Right atrium auricular region (tissue), 2 donors: Measurements from ENCODE around the gene PNO1. TPM values are rescaled to one million over a fixed set of nuclear protein-coding genes. Genes with fewer than 3 reads are reported as not detected.

ENCODE experiments used
- DNase-seq: peaks from one replicate; pipeline ENCODE4 v3.0.0-alpha.2; 2019; ENCODE audit warnings: low spot score
- H3K27ac ChIP-seq, 2 donors: fragments of 200-600 bp; sonication (generic); 1 replicate in 1 of 2; 2 replicates in 1 of 2; pipeline ENCODE4 v1.5.1; 2016 to 2019
- H3K27me3 ChIP-seq, 2 donors: fragments of 200-600 bp; sonication (generic); one replicate each; pipeline versions ENCODE4 v1.5.1 to v1.6.0; 2017 to 2019
- H3K36me3 ChIP-seq: fragments of 200-600 bp; sonication (generic); one replicate; pipeline ENCODE4 v1.5.1; 2016
- H3K4me1 ChIP-seq, 2 donors: fragments of 200-600 bp; sonication (generic); one replicate each; pipeline versions ENCODE4 v1.5.1 to v1.6.0; 2017 to 2019
- H3K4me3 ChIP-seq, 2 donors: fragments of 200-600 bp; sonication (generic); 1 replicate in 1 of 2; 2 replicates in 1 of 2; pipeline ENCODE4 v1.5.1; 2017 to 2019; ENCODE audit warnings: mild to moderate bottlenecking in 1 of 2, moderate library complexity in 1 of 2
- H3K9me3 ChIP-seq, 2 donors: fragments of 200-600 bp; sonication (generic); one replicate each; pipeline ENCODE4 v1.5.1; 2019
- total RNA-seq, 2 donors: library from RNA; depleted of rRNA; stranded (reverse); fragments of >200 nt; gene quantifications; one replicate each; pipeline ENCODE4 v1.1.0, GENCODE V29; 2016
- TF ChIP-seq, protein P1 (sequence below), 2 donors: fragments of 200-600 bp; sonication (generic); IDR thresholded peaks; one replicate each; pipeline ENCODE4 v1.5.1; 2019; ENCODE audit warnings: antibody characterized with exemption in 2 of 2

PNO1 gene
- total RNA-seq, 2 donors from 2014 or later: 8.7 to 12.0 TPM

DNA sequence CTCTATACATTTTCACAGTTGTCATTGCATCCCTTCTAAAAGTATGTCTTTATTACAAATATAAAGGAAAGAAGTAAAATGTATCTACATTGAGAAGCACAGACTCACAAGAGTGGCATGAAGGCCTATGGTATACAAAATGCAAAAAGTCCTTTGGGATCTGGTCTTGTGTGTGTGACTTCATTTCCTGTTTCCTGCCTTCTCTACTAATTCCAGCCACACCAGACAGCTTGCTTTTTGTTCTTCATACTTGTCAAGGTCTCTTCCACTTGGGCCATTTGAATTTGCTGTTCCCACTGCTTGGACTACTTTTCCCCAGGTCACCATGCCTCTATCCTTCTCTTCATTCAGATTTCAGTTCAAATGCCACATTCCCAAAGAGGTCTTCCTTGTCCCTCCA lies 6.7 kb upstream of the PNO1 start:
- Histone ChIP-seq H3K36me3 (no peaks in the 10 kb centered on the region), H3K4me1 (peaks cover 0 to 27% of the 10 kb centered on the region in 2 donors), H3K4me3 (no peak overlapping the region), H3K27me3 (no peaks in the 10 kb centered on the region), H3K9me3 (no peaks in the 10 kb centered on the region), H3K27ac (peak overlapping the region in 1 of 2 donors; percentile 14)
- no peak for DNase-seq
- TF ChIP-seq, protein P1, sequence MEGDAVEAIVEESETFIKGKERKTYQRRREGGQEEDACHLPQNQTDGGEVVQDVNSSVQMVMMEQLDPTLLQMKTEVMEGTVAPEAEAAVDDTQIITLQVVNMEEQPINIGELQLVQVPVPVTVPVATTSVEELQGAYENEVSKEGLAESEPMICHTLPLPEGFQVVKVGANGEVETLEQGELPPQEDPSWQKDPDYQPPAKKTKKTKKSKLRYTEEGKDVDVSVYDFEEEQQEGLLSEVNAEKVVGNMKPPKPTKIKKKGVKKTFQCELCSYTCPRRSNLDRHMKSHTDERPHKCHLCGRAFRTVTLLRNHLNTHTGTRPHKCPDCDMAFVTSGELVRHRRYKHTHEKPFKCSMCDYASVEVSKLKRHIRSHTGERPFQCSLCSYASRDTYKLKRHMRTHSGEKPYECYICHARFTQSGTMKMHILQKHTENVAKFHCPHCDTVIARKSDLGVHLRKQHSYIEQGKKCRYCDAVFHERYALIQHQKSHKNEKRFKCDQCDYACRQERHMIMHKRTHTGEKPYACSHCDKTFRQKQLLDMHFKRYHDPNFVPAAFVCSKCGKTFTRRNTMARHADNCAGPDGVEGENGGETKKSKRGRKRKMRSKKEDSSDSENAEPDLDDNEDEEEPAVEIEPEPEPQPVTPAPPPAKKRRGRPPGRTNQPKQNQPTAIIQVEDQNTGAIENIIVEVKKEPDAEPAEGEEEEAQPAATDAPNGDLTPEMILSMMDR (IDR thresholded peaks at IDR 0.05): no peak

DNA sequence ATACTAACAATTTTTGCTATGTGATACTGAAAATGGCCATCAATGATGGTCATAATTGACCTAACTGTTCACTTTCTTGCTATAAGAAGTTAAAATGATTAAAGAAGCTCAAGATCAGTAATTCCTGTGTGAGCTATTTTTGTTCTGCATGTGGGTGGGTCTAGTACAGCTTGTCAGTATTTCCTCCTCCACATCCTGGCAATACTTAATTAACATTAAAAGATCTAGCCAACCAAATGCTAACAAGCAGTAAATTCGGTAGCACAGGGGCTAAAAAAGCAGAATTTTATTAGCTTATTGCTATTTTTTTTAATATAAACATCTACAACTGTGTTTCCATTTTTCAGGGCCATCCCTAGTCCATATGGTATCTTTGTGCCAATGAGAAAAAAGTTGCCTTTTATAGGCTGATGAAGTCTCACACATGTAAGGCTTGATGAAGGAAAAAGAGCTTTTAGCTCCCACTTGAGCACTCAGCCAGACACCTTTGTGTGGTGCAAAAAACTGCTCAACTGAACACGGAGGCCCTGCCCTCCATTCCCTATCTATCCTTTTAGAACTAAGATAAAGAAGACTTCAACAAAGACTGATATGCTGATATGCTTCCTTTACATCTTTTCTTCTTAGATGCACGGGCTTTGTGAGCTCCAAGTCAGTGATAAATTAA lies 4.9 kb upstream of the PNO1 start:
- Histone ChIP-seq H3K9me3 (no peaks in the 10 kb centered on the region), H3K27ac (peak overlapping the region in 1 of 2 donors; percentile 42), H3K4me1 (peaks cover 0 to 35% of the 10 kb centered on the region in 2 donors), H3K27me3 (no peaks in the 10 kb centered on the region), H3K4me3 (no peak overlapping the region), H3K36me3 (no peaks in the 10 kb centered on the region)
- no peak for DNase-seq
- TF ChIP-seq, protein P1 (IDR thresholded peaks at IDR 0.05): no peak

DNA sequence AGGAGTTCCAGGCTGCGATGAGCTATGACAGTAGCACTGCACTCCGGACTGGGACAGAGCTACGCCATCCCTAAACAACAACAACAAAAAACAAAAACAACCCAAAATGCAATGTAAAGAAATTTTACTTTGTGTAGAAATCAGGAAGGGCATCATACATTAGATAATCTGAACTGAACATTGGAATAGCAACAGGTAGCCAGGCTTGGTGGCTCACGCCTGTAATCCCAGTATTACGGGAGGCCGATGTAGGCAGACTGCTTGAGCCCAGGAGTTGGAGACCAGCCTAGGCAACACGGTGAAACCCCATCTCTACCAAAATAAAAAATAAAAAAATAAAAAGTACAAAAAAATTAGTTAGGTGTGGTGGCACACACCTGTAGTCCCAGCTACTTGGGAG lies 2.1 kb upstream of the PNO1 start:
- Histone ChIP-seq H3K4me3 (no peak overlapping the region), H3K4me1 (peaks cover 0 to 53% of the 10 kb centered on the region in 2 donors)

DNA sequence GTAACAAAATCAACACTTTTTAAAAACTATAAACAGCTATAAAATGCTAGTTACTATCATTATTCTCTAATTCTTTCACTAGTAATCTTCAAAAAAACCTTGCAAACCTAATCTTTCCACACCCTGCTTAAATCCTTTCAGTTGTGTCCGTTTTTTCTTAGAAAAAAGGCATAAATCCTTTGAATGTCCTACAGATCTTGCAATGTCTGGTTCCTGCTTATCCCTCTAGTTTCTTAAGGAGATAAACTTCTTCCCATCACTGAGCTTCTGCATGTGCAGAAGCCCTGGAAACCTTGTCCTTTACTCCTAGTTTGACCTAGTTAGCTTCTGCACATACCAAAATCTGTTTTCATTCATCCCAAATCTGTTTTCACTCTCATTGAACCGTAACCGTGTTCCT lies 1.3 kb upstream of the PNO1 start:
- Histone ChIP-seq H3K27ac (peak overlapping the region; percentile 89 to 92), H3K36me3 (peaks cover 15% of the 10 kb centered on the region), H3K27me3 (no peaks in the 10 kb centered on the region), H3K9me3 (no peaks in the 10 kb centered on the region), H3K4me3 (peak overlapping the region; percentile 74 to 78), H3K4me1 (peaks cover 0 to 48% of the 10 kb centered on the region in 2 donors)
- DNase-seq: no peak
- TF ChIP-seq, protein P1 (IDR thresholded peaks at IDR 0.05): no peak

More for the DNA sequence above, 2.1 kb upstream of the PNO1 start:
- DNase-seq: no peak
- no peak overlapping the region for H3K27ac ChIP-seq
- H3K9me3 ChIP-seq: no peaks in the 10 kb centered on the region
- peaks cover 8% of the 10 kb centered on the region for H3K36me3 ChIP-seq
- no peaks in the 10 kb centered on the region for H3K27me3 ChIP-seq
- TF ChIP-seq, protein P1 (IDR thresholded peaks at IDR 0.05): no peak

DNA sequence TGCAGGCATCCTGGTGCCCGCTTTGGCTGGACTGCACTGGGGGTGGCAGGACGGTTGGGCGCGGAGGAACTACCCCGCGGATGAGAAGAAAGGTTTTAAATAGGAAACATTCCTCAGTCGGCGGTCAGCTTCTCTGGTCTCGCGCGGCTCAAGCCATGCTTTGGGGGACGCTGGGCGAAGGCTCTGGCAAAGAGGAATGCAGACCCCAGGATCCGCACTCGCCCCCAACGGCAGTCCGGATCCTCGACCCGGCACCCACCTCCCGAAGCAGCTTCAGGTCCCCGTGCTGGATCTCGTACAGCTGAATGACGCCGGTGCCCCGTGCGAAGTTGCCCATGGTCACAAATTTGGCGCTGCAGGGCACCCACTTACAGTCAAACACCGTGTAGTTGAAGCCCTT lies 686 bp upstream of the PNO1 start:
- H3K4me1 ChIP-seq: peaks cover 0 to 43% of the 10 kb centered on the region in 2 donors
- no peak for DNase-seq
- no peaks in the 10 kb centered on the region for H3K27me3 ChIP-seq
- peak overlapping the region; percentile 89 to 92 for H3K27ac ChIP-seq
- TF ChIP-seq, protein P1 (IDR thresholded peaks at IDR 0.05): peak in 1 of 2 donors; percentile 11
- H3K4me3 ChIP-seq: peak overlapping the region; percentile 74 to 78
- peaks cover 21% of the 10 kb centered on the region for H3K36me3 ChIP-seq
- H3K9me3 ChIP-seq: no peaks in the 10 kb centered on the region

DNA sequence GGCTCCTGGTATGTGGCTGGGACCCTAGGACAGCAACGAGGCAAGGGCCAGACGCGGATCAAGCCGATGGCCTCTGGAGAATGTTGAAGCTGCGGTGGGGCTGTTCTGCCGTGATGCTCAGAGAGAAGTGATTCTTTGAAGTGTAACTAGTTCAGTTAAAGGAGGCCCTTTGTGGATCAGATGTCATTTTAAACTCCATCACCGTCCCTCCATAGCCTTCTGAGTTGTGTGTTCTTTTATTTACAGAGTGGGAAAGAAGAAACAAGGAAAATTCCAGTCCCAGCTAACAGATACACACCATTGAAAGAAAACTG lies 403 bp downstream of the PNO1 start:
- DNase-seq: no peak
- Histone ChIP-seq H3K36me3 (peaks cover 32% of the 10 kb centered on the region), H3K27me3 (no peaks in the 10 kb centered on the region), H3K27ac (peak overlapping the region; percentile 89 to 92), H3K4me3 (peak overlapping the region; percentile 74 to 78), H3K9me3 (no peaks in the 10 kb centered on the region), H3K4me1 (peaks cover 0 to 36% of the 10 kb centered on the region in 2 donors)
- TF ChIP-seq, protein P1 (IDR thresholded peaks at IDR 0.05): no peak
